ENCODE measurements around the gene SRMS.

- no peak for TF ChIP-seq CTCF (IDR thresholded peaks at IDR 0.05)
- no peak for TF ChIP-seq EZH2 (IDR thresholded peaks at IDR 0.05)
- no peak for TF ChIP-seq EZH2phosphoT487 (IDR thresholded peaks at IDR 0.05)
These were observed 29.1 kb downstream of the SRMS start for GRCh38 chr20:63518351-63518861.

Measured in neural progenitor cell (in vitro differentiated cells).